Calu3 (cell line): ENCODE data around the gene CTDP1. TPM values are rescaled to one million over a fixed set of nuclear protein-coding genes. Genes with fewer than 3 reads are reported as not detected.

Experiments used
- BruUV-seq: library from RNA; stranded (reverse); fragments of 400-500 nt; replicated peaks from 2 replicates; lab custom pipeline; 2021; lab: Mats Ljungman, UMichigan
- CTCF ChIA-PET: fragments of 300-600 bp; sonication (Branson Sonifier 250); formaldehyde crosslinking; loops from one replicate; lab custom pipeline; 2022; ENCODE audit warnings: antibody characterized with exemption; lab: Charles Lee
- DNase-seq: peaks from one replicate; pipeline ENCODE4 v3.0.0; 2022
- H3K27ac Mint-ChIP-seq: one replicate; pipeline ENCODE4 v1.8.0; 2022; ENCODE audit warnings: mixed read lengths; ENCODE audit not compliant: unreplicated experiment
- H3K27me3 Mint-ChIP-seq: one replicate; pipeline ENCODE4 v1.8.0; 2022; ENCODE audit warnings: mixed read lengths; ENCODE audit not compliant: unreplicated experiment
- H3K36me3 Mint-ChIP-seq: one replicate; pipeline ENCODE4 v1.8.0; 2022; ENCODE audit warnings: mild to moderate bottlenecking, moderate library complexity, mixed read lengths; ENCODE audit not compliant: insufficient read depth, unreplicated experiment
- H3K4me1 Mint-ChIP-seq: one replicate; pipeline ENCODE4 v1.8.0; 2022; ENCODE audit warnings: mild to moderate bottlenecking, low read depth, mixed read lengths; ENCODE audit not compliant: unreplicated experiment
- H3K4me3 Mint-ChIP-seq: one replicate; pipeline ENCODE4 v1.8.0; 2022; ENCODE audit warnings: mild to moderate bottlenecking, low read depth, moderate library complexity, mixed read lengths; ENCODE audit not compliant: unreplicated experiment
- H3K9me3 Mint-ChIP-seq: one replicate; pipeline ENCODE4 v1.8.0; 2022; ENCODE audit warnings: low read depth, mixed read lengths; ENCODE audit not compliant: unreplicated experiment
- CTCF ChIP-seq: fragments of 200-600 bp; IDR thresholded peaks from one replicate; pipeline ENCODE4 v1.8.0; 2022; ENCODE audit warnings: antibody characterized with exemption; ENCODE audit not compliant: unreplicated experiment
- intact Hi-C: fragments of 100-400 bp; cut with micrococcal nuclease; formaldehyde crosslinking; loops from one replicate; pipeline ENCODE4 v1.10.0; 2022; ENCODE audit not compliant: unreplicated experiment
- total RNA-seq: library from RNA; stranded (reverse); gene quantifications from 2 replicates; pipeline ENCODE4 v1.2.3, GENCODE V29; 2022

Gene CTDP1
- total RNA-seq, 1 experiment from 2014 or later, result 15.6 TPM

GRCh38 chr18:79770826-79771225 lies 91.2 kb downstream of the CTDP1 start:
- Mint-ChIP-seq H3K4me3 (no peak overlapping the region), H3K27ac (no peak overlapping the region), H3K9me3 (peaks cover 3% of the 10 kb centered on the region), H3K27me3 (no peaks in the 10 kb centered on the region), H3K4me1 (no peaks in the 10 kb centered on the region), H3K36me3 (no peaks in the 10 kb centered on the region)
- no TSS peak for BruUV-seq
- intact Hi-C loops, result no loop called here
- CTCF ChIA-PET, result no interaction called here
- TF ChIP-seq CTCF, result no peak
- no peak for DNase-seq

GRCh38 chr18:79771446-79772107 lies 92.0 kb downstream of the CTDP1 start:
- DNase-seq, result no peak
- no peaks in the 10 kb centered on the region for H3K36me3 Mint-ChIP-seq
- no peaks in the 10 kb centered on the region for H3K4me1 Mint-ChIP-seq
- no peak for TF ChIP-seq CTCF
- no peak overlapping the region for H3K27ac Mint-ChIP-seq
- no peaks in the 10 kb centered on the region for H3K27me3 Mint-ChIP-seq
- no TSS peak for BruUV-seq
- peaks cover 4% of the 10 kb centered on the region for H3K9me3 Mint-ChIP-seq
- CTCF ChIA-PET, result no interaction called here
- intact Hi-C loops, result no loop called here
- H3K4me3 Mint-ChIP-seq, result no peak overlapping the region

- Mint-ChIP-seq H3K4me1 (no peaks in the 10 kb centered on the region), H3K36me3 (no peaks in the 10 kb centered on the region), H3K27me3 (peaks cover 6% of the 10 kb centered on the region), H3K9me3 (peaks cover 4% of the 10 kb centered on the region), H3K4me3 (no peak overlapping the region), H3K27ac (no peak overlapping the region)
- no peak for DNase-seq
- intact Hi-C loops, result no loop called here
- BruUV-seq, result no TSS peak
- CTCF ChIA-PET, result no interaction called here
- TF ChIP-seq CTCF, result no peak
Measured at GRCh38 chr18:79772108-79772864, 92.7 kb downstream of the CTDP1 start.

- no TSS peak for BruUV-seq
- TF ChIP-seq CTCF, result no peak
- Mint-ChIP-seq H3K4me3 (no peak overlapping the region), H3K27ac (no peak overlapping the region), H3K36me3 (no peaks in the 10 kb centered on the region), H3K9me3 (peaks cover 2% of the 10 kb centered on the region), H3K27me3 (peaks cover 14% of the 10 kb centered on the region), H3K4me1 (no peaks in the 10 kb centered on the region)
- DNase-seq, result no peak
- CTCF ChIA-PET, result no interaction called here
- intact Hi-C loops, result no loop called here
Measured at GRCh38 chr18:79772865-79773696, 93.5 kb downstream of the CTDP1 start.
